ENCODE measurements around the gene VPS51.

Gene VPS51

GRCh38 chr11:65104628-65105027 lies 8.6 kb downstream of the VPS51 start:
- Histone ChIP-seq H3K4me1 (ENCODE audit: control insufficient read depth in 2 of 2, insufficient read depth in 2 of 2, low read length in 2 of 2) (no peaks in the 10 kb centered on the region), H3K27ac (ENCODE audit: low read depth in 2 of 2, low read length in 2 of 2) (no peak overlapping the region), H3K9me3 (ENCODE audit: control insufficient read depth in 2 of 2, low read length in 2 of 2) (no peaks in the 10 kb centered on the region), H3K9ac (ENCODE audit: low read depth in 1 of 2, low read length in 2 of 2) (no peak overlapping the region), H3K36me3 (ENCODE audit: control insufficient read depth in 2 of 2, insufficient read depth in 2 of 2, low read length in 2 of 2) (peaks cover 18 to 28% of the 10 kb centered on the region in 2 donors), H3K27me3 (ENCODE audit: control insufficient read depth in 2 of 2, insufficient read depth in 2 of 2, low read length in 2 of 2) (no peaks in the 10 kb centered on the region), H3K4me3 (ENCODE audit: low read length in 2 of 2) (no peak overlapping the region)

DNA sequence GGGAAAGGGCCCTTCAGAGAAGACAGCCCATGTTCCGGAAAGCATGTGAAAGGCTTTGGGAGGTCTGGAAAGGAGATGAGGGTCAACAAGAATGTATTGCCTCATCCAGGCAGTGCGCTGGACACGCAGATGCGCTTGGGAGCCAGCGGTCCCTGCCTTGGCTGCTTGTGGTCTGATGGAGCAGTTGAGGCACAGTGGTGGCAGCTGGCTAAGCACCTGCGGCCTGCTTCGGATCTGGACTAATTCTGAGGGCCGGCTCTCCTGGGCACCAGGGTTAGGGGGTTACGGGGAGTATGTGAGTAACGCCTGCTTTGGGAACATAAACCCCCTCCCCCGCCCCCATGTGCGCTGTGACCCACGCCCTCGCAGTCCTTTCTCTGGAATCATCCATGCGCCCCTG lies 11.1 kb downstream of the VPS51 start:
- Histone ChIP-seq H3K9ac (ENCODE audit: low read depth in 1 of 2, low read length in 2 of 2) (no peak overlapping the region), H3K27me3 (ENCODE audit: control insufficient read depth in 2 of 2, insufficient read depth in 2 of 2, low read length in 2 of 2) (no peaks in the 10 kb centered on the region), H3K27ac (ENCODE audit: low read depth in 2 of 2, low read length in 2 of 2) (no peak overlapping the region), H3K4me3 (ENCODE audit: low read length in 2 of 2) (no peak overlapping the region), H3K9me3 (ENCODE audit: control insufficient read depth in 2 of 2, low read length in 2 of 2) (no peaks in the 10 kb centered on the region), H3K36me3 (ENCODE audit: control insufficient read depth in 2 of 2, insufficient read depth in 2 of 2, low read length in 2 of 2) (peaks cover 23 to 31% of the 10 kb centered on the region in 2 donors), H3K4me1 (ENCODE audit: control insufficient read depth in 2 of 2, insufficient read depth in 2 of 2, low read length in 2 of 2) (peaks cover 10 to 11% of the 10 kb centered on the region in 2 donors)

DNA sequence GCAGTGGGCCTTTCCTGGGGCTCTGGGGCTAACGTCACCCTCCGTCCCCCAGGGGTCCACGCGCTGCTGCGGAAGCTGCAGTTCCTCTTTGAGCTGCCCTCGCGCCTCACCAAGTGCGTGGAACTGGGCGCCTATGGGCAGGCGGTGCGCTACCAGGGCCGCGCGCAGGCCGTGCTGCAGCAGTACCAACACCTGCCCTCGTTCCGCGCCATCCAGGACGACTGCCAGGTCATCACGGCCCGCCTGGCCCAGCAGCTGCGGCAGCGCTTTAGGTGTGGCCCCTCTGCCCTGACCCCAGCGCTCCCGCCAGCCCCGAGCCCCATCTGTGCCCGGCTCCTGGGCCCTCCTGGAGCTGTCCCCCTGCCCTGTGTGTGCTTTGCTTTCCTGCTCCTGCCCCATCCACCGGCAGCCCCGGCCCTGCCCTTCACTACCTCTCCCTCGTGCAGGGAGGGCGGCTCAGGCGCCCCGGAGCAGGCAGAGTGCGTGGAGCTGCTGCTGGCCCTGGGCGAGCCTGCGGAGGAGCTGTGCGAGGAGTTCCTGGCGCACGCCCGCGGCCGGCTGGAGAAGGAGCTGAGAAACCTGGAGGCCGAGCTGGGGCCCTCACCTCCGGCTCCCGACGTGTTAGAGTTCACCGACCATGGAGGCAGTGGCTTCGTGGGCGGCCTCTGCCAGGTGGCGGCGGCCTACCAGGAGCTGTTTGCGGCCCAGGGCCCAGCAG lies 11.9 kb downstream of the VPS51 start:
- no peaks in the 10 kb centered on the region for H3K9me3 ChIP-seq (ENCODE audit: control insufficient read depth in 2 of 2, low read length in 2 of 2)
- H3K4me3 ChIP-seq (ENCODE audit: low read length in 2 of 2): no peak overlapping the region
- H3K4me1 ChIP-seq (ENCODE audit: control insufficient read depth in 2 of 2, insufficient read depth in 2 of 2, low read length in 2 of 2): peaks cover 16 to 17% of the 10 kb centered on the region in 2 donors
- no peak overlapping the region for H3K27ac ChIP-seq (ENCODE audit: low read depth in 2 of 2, low read length in 2 of 2)
- H3K27me3 ChIP-seq (ENCODE audit: control insufficient read depth in 2 of 2, insufficient read depth in 2 of 2, low read length in 2 of 2): no peaks in the 10 kb centered on the region
- no peak overlapping the region for H3K9ac ChIP-seq (ENCODE audit: low read depth in 1 of 2, low read length in 2 of 2)
- peaks cover 23 to 25% of the 10 kb centered on the region in 2 donors for H3K36me3 ChIP-seq (ENCODE audit: control insufficient read depth in 2 of 2, insufficient read depth in 2 of 2, low read length in 2 of 2)

DNA sequence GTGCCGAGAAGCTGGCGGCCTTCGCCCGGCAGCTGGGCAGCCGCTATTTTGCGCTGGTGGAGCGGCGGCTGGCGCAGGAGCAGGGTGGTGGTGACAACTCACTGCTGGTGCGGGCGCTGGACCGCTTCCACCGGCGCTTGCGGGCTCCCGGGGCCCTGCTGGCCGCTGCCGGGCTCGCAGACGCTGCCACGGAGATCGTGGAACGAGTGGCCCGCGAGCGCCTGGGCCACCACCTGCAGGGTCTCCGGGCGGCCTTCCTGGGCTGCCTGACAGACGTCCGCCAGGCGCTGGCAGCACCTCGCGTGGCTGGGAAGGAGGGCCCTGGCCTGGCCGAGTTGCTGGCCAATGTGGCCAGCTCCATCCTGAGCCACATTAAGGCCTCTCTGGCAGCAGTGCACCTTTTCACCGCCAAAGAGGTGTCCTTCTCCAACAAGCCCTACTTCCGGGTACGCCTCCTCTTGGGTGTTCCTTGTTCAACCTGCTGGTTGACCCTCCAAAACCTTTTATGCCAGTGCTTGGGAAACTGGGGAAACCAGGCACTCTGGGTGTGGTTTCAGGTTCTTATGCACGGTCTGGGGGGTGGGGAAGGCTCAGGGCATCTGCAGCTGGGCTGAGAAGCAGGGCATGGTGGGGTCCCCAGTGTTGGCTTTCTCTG lies 12.6 kb downstream of the VPS51 start:
- Histone ChIP-seq H3K4me1 (ENCODE audit: control insufficient read depth in 2 of 2, insufficient read depth in 2 of 2, low read length in 2 of 2) (peaks cover 23 to 24% of the 10 kb centered on the region in 2 donors), H3K36me3 (ENCODE audit: control insufficient read depth in 2 of 2, insufficient read depth in 2 of 2, low read length in 2 of 2) (peaks cover 23 to 25% of the 10 kb centered on the region in 2 donors), H3K27ac (ENCODE audit: low read depth in 2 of 2, low read length in 2 of 2) (no peak overlapping the region), H3K9ac (ENCODE audit: low read depth in 1 of 2, low read length in 2 of 2) (no peak overlapping the region), H3K9me3 (ENCODE audit: control insufficient read depth in 2 of 2, low read length in 2 of 2) (no peaks in the 10 kb centered on the region), H3K27me3 (ENCODE audit: control insufficient read depth in 2 of 2, insufficient read depth in 2 of 2, low read length in 2 of 2) (no peaks in the 10 kb centered on the region), H3K4me3 (ENCODE audit: low read length in 2 of 2) (no peak overlapping the region)

DNA sequence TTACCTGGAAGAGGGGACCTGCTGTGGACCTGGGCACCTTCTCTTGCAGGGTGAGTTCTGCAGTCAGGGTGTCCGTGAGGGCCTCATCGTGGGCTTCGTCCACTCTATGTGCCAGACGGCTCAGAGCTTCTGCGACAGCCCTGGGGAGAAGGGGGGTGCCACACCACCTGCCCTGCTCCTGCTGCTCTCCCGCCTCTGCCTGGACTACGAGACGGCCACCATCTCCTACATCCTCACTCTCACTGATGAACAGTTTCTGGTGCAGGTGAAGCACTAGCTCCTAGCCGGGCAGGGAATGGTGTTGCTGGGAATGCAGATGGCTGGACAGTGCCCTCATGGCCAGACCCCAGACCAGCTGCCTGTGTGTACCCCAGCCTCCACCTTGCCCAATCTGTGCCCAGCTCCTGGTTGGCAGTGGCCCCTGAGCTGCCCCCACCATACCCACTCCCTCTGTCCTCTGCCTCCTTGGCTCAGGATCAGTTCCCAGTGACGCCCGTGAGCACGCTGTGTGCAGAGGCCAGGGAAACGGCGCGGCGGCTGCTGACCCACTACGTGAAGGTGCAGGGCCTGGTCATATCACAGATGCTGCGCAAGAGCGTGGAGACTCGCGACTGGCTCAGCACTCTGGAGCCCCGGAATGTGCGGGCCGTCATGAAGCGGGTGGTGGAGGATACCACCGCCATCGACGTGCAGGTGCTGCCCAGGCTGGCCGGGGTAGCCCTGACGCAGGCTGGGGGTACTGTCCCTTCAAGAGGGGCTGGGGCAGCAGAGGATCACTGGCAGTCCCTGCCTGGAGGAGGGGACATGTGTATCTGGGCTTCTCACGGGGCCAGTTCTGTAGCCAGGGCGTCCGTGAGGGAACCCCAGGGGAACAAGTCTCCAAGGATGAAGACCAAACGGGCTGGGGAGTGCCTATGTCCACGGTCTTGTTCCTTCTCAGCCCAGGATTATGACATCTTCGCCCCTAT lies 13.5 kb downstream of the VPS51 start:
- H3K4me3 ChIP-seq (ENCODE audit: low read length in 2 of 2): no peak overlapping the region
- peaks cover 25% of the 10 kb centered on the region in 2 donors for H3K4me1 ChIP-seq (ENCODE audit: control insufficient read depth in 2 of 2, insufficient read depth in 2 of 2, low read length in 2 of 2)
- H3K27me3 ChIP-seq (ENCODE audit: control insufficient read depth in 2 of 2, insufficient read depth in 2 of 2, low read length in 2 of 2): no peaks in the 10 kb centered on the region
- peaks cover 23 to 25% of the 10 kb centered on the region in 2 donors for H3K36me3 ChIP-seq (ENCODE audit: control insufficient read depth in 2 of 2, insufficient read depth in 2 of 2, low read length in 2 of 2)
- H3K9me3 ChIP-seq (ENCODE audit: control insufficient read depth in 2 of 2, low read length in 2 of 2): no peaks in the 10 kb centered on the region
- H3K27ac ChIP-seq (ENCODE audit: low read depth in 2 of 2, low read length in 2 of 2): no peak overlapping the region
- H3K9ac ChIP-seq (ENCODE audit: low read depth in 1 of 2, low read length in 2 of 2): no peak overlapping the region

- peak overlapping the region in 1 of 2 donors; percentile 61 for H3K27ac ChIP-seq (ENCODE audit: low read depth in 2 of 2, low read length in 2 of 2)
- H3K9ac ChIP-seq (ENCODE audit: low read depth in 1 of 2, low read length in 2 of 2): peak overlapping the region in 1 of 2 donors; percentile 32
- no peaks in the 10 kb centered on the region for H3K9me3 ChIP-seq (ENCODE audit: control insufficient read depth in 2 of 2, low read length in 2 of 2)
- peaks cover 21 to 24% of the 10 kb centered on the region in 2 donors for H3K36me3 ChIP-seq (ENCODE audit: control insufficient read depth in 2 of 2, insufficient read depth in 2 of 2, low read length in 2 of 2)
- H3K27me3 ChIP-seq (ENCODE audit: control insufficient read depth in 2 of 2, insufficient read depth in 2 of 2, low read length in 2 of 2): no peaks in the 10 kb centered on the region
- no peak overlapping the region for H3K4me3 ChIP-seq (ENCODE audit: low read length in 2 of 2)
- peaks cover 25% of the 10 kb centered on the region in 2 donors for H3K4me1 ChIP-seq (ENCODE audit: control insufficient read depth in 2 of 2, insufficient read depth in 2 of 2, low read length in 2 of 2)
These were observed 14.4 kb downstream of the VPS51 start for GRCh38 chr11:65110354-65110861.

- Histone ChIP-seq H3K27me3 (ENCODE audit: control insufficient read depth in 2 of 2, insufficient read depth in 2 of 2, low read length in 2 of 2) (no peaks in the 10 kb centered on the region), H3K36me3 (ENCODE audit: control insufficient read depth in 2 of 2, insufficient read depth in 2 of 2, low read length in 2 of 2) (peaks cover 19 to 26% of the 10 kb centered on the region in 2 donors), H3K9ac (ENCODE audit: low read depth in 1 of 2, low read length in 2 of 2) (no peak overlapping the region), H3K9me3 (ENCODE audit: control insufficient read depth in 2 of 2, low read length in 2 of 2) (no peaks in the 10 kb centered on the region), H3K4me1 (ENCODE audit: control insufficient read depth in 2 of 2, insufficient read depth in 2 of 2, low read length in 2 of 2) (peaks cover 30 to 32% of the 10 kb centered on the region in 2 donors), H3K27ac (ENCODE audit: low read depth in 2 of 2, low read length in 2 of 2) (peak overlapping the region in 1 of 2 donors; percentile 61), H3K4me3 (ENCODE audit: low read length in 2 of 2) (peak overlapping the region in 1 of 2 donors; percentile 31)
These were observed 15.2 kb downstream of the VPS51 start for GRCh38 chr11:65111159-65111743.

- peaks cover 37 to 39% of the 10 kb centered on the region in 2 donors for H3K4me1 ChIP-seq (ENCODE audit: control insufficient read depth in 2 of 2, insufficient read depth in 2 of 2, low read length in 2 of 2)
- H3K27me3 ChIP-seq (ENCODE audit: control insufficient read depth in 2 of 2, insufficient read depth in 2 of 2, low read length in 2 of 2): no peaks in the 10 kb centered on the region
- peak within 1 kb of the TSS; percentile 65 to 74 for H3K9ac ChIP-seq (ENCODE audit: low read depth in 1 of 2, low read length in 2 of 2)
- peaks cover 19 to 26% of the 10 kb centered on the region in 2 donors for H3K36me3 ChIP-seq (ENCODE audit: control insufficient read depth in 2 of 2, insufficient read depth in 2 of 2, low read length in 2 of 2)
- peak within 1 kb of the TSS; percentile 66 for H3K4me3 ChIP-seq (ENCODE audit: low read length in 2 of 2)
- no peaks in the 10 kb centered on the region for H3K9me3 ChIP-seq (ENCODE audit: control insufficient read depth in 2 of 2, low read length in 2 of 2)
- H3K27ac ChIP-seq (ENCODE audit: low read depth in 2 of 2, low read length in 2 of 2): peak within 1 kb of the TSS; percentile 0 to 61
These were observed 15.9 kb downstream of the VPS51 start, which contains the start of gene TM7SF2 for GRCh38 chr11:65111744-65112545. Gene TM7SF2, plus strand, starts transcription at chr11:65111872. Its CDS starts 144 bp downstream, at chr11:65112016.
